ENCODE data around the gene YOD1.

The YOD1 gene

GRCh38 chr1:207050480-207051190 is 373 bp downstream of the YOD1 start:
- DNase-seq (ENCODE audit: low read depth): peak; percentile 83
- in situ Hi-C loops (cut with HindIII; ENCODE audit: low sequenced_read_pairs): no loop called here
- TF ChIP-seq CTCF (IDR thresholded peaks at IDR 0.05; ENCODE audit: low read depth, low read length, missing control alignments): peak; percentile 5
- H3K4me3 ChIP-seq (ENCODE audit: low read depth, low read length): peak overlapping the region; percentile 99

GRCh38 chr1:207049974-207050391 is 1.0 kb downstream of the YOD1 start:
- in situ Hi-C loops (cut with HindIII; ENCODE audit: low sequenced_read_pairs): no loop called here
- peak overlapping the region; percentile 99 for H3K4me3 ChIP-seq (ENCODE audit: low read depth, low read length)
- peak; percentile 85 for TF ChIP-seq CTCF (IDR thresholded peaks at IDR 0.05; ENCODE audit: low read depth, low read length, missing control alignments)
- DNase-seq (ENCODE audit: low read depth): peak; percentile 13

GRCh38 chr1:207049514-207049913 is 1.5 kb downstream of the YOD1 start:
- in situ Hi-C loops (cut with HindIII; ENCODE audit: low sequenced_read_pairs): no loop called here
- TF ChIP-seq CTCF (IDR thresholded peaks at IDR 0.05; ENCODE audit: low read depth, low read length, missing control alignments): no peak
- no peak for DNase-seq (ENCODE audit: low read depth)
- peak overlapping the region; percentile 99 for H3K4me3 ChIP-seq (ENCODE audit: low read depth, low read length)

- no peak for DNase-seq (ENCODE audit: low read depth)
- TF ChIP-seq CTCF (IDR thresholded peaks at IDR 0.05; ENCODE audit: low read depth, low read length, missing control alignments): no peak
- in situ Hi-C loops (cut with HindIII; ENCODE audit: low sequenced_read_pairs): no loop called here
- no peak overlapping the region for H3K4me3 ChIP-seq (ENCODE audit: low read depth, low read length)
These were observed 2.0 kb downstream of the YOD1 start for GRCh38 chr1:207049054-207049453.

GRCh38 chr1:207048041-207048440 is 3.0 kb downstream of the YOD1 start:
- in situ Hi-C loops (cut with HindIII; ENCODE audit: low sequenced_read_pairs): no loop called here
- TF ChIP-seq CTCF (IDR thresholded peaks at IDR 0.05; ENCODE audit: low read depth, low read length, missing control alignments): no peak
- no peak overlapping the region for H3K4me3 ChIP-seq (ENCODE audit: low read depth, low read length)
- no peak for DNase-seq (ENCODE audit: low read depth)

- no peak for TF ChIP-seq CTCF (IDR thresholded peaks at IDR 0.05; ENCODE audit: low read depth, low read length, missing control alignments)
- in situ Hi-C loops (cut with HindIII; ENCODE audit: low sequenced_read_pairs): no loop called here
- H3K4me3 ChIP-seq (ENCODE audit: low read depth, low read length): no peak overlapping the region
- no peak for DNase-seq (ENCODE audit: low read depth)
These were observed 3.5 kb downstream of the YOD1 start for GRCh38 chr1:207047505-207047904.
